ENCODE measurements around the gene CLPX.
"Not testable (repeated sequence)": the region's sequence is repeated elsewhere in the genome, so short reads cannot be mapped to it uniquely, and the experiment has no call there.

Gene CLPX

GRCh38 chr15:65206750-65207149 is 21.6 kb upstream of the CLPX start:
- no peak for DNase-seq (ENCODE audit: low read depth in 2 of 2)

GRCh38 chr15:65204931-65205660 is 20.0 kb upstream of the CLPX start:
- no peak for DNase-seq (ENCODE audit: low read depth in 2 of 2)

GRCh38 chr15:65204236-65204930 is 19.2 kb upstream of the CLPX start:
- DNase-seq (ENCODE audit: low read depth in 2 of 2) = no peak

GRCh38 chr15:65201918-65202317 is 16.8 kb upstream of the CLPX start:
- no peak for DNase-seq (ENCODE audit: low read depth in 2 of 2)

- no peak for DNase-seq (ENCODE audit: low read depth in 2 of 2)
Measured at GRCh38 chr15:65198571-65198970, 13.4 kb upstream of the CLPX start.

GRCh38 chr15:65197337-65197645 is 12.1 kb upstream of the CLPX start:
- DNase-seq (ENCODE audit: low read depth in 2 of 2) = no peak

GRCh38 chr15:65196637-65197336 is 11.6 kb upstream of the CLPX start:
- DNase-seq (ENCODE audit: low read depth in 2 of 2) = no peak

GRCh38 chr15:65195548-65195923 is 10.4 kb upstream of the CLPX start:
- no peak for DNase-seq (ENCODE audit: low read depth in 2 of 2)

GRCh38 chr15:65194826-65195547 is 9.8 kb upstream of the CLPX start:
- DNase-seq (ENCODE audit: low read depth in 2 of 2) = no peak

- DNase-seq (ENCODE audit: low read depth in 2 of 2) = no peak
Measured at GRCh38 chr15:65192016-65192415, 6.9 kb upstream of the CLPX start.

- DNase-seq (ENCODE audit: low read depth in 2 of 2) = no peak
Measured at GRCh38 chr15:65189102-65189740, 4.1 kb upstream of the CLPX start.

- DNase-seq (ENCODE audit: low read depth in 2 of 2) = not testable (repeated sequence)
Measured at GRCh38 chr15:65188472-65188871, 3.3 kb upstream of the CLPX start.

- peak; percentile 15 to 21 for DNase-seq (ENCODE audit: low read depth in 2 of 2)
Measured at GRCh38 chr15:65184305-65184867, 756 bp downstream of the CLPX start.

GRCh38 chr15:65183865-65184159 is 1.3 kb downstream of the CLPX start:
- DNase-seq (ENCODE audit: low read depth in 2 of 2) = no peak

- no peak for DNase-seq (ENCODE audit: low read depth in 2 of 2)
Measured at GRCh38 chr15:65182538-65182937, 2.6 kb downstream of the CLPX start.

- not testable (repeated sequence) for DNase-seq (ENCODE audit: low read depth in 2 of 2)
Measured at GRCh38 chr15:65181582-65182353, 3.4 kb downstream of the CLPX start.

GRCh38 chr15:65180167-65180566 is 5.0 kb downstream of the CLPX start:
- DNase-seq (ENCODE audit: low read depth in 2 of 2) = no peak

- no peak for DNase-seq (ENCODE audit: low read depth in 2 of 2)
Measured at GRCh38 chr15:65177901-65178300, 7.2 kb downstream of the CLPX start.

GRCh38 chr15:65176056-65176455 is 9.1 kb downstream of the CLPX start:
- DNase-seq (ENCODE audit: low read depth in 2 of 2) = no peak

- no peak for DNase-seq (ENCODE audit: low read depth in 2 of 2)
Measured at GRCh38 chr15:65175511-65175910, 9.6 kb downstream of the CLPX start.

- DNase-seq (ENCODE audit: low read depth in 2 of 2) = no peak
Measured at GRCh38 chr15:65174509-65174908, 10.6 kb downstream of the CLPX start.
